WERI-Rb-1 (cell line): Measurements from ENCODE around the gene TXLNG.

Experiments
- DNase-seq: peaks from one replicate; pipeline ENCODE4 v3.0.0-alpha.2; 2020
- H3K27ac ChIP-seq: fragments of 250-450 bp; sonication (Bioruptor Pico); 2 replicates; pipeline ENCODE4 v1.5.1; 2020; ENCODE audit warnings: mild to moderate bottlenecking, moderate library complexity
- H3K27me3 ChIP-seq: fragments of 250-450 bp; sonication (Bioruptor Pico); 2 replicates; pipeline ENCODE4 v1.5.1; 2021; ENCODE audit warnings: mild to moderate bottlenecking, low read depth, moderate library complexity; ENCODE audit not compliant: insufficient read depth, severe bottlenecking
- H3K36me3 ChIP-seq: fragments of 250-450 bp; sonication (Bioruptor Pico); 2 replicates; pipeline ENCODE4 v1.5.1; 2020; ENCODE audit warnings: mild to moderate bottlenecking, moderate library complexity
- H3K4me3 ChIP-seq: 2 replicates; pipeline ENCODE4 v1.5.1; 2011; ENCODE audit warnings: low read depth, mild to moderate bottlenecking, control low read depth, low read length
- H3K9me3 ChIP-seq: fragments of 250-450 bp; sonication (Bioruptor Pico); 2 replicates; pipeline ENCODE4 v1.5.1; 2021; ENCODE audit warnings: mild to moderate bottlenecking, moderate library complexity; ENCODE audit not compliant: severe bottlenecking
- TF ChIP-seq, protein P1 (sequence below): IDR thresholded peaks from 2 replicates; pipeline ENCODE4 v1.5.1; 2011; ENCODE audit warnings: low read depth, mild to moderate bottlenecking, control low read depth, inconsistent platforms, low read length

The TXLNG gene

DNA sequence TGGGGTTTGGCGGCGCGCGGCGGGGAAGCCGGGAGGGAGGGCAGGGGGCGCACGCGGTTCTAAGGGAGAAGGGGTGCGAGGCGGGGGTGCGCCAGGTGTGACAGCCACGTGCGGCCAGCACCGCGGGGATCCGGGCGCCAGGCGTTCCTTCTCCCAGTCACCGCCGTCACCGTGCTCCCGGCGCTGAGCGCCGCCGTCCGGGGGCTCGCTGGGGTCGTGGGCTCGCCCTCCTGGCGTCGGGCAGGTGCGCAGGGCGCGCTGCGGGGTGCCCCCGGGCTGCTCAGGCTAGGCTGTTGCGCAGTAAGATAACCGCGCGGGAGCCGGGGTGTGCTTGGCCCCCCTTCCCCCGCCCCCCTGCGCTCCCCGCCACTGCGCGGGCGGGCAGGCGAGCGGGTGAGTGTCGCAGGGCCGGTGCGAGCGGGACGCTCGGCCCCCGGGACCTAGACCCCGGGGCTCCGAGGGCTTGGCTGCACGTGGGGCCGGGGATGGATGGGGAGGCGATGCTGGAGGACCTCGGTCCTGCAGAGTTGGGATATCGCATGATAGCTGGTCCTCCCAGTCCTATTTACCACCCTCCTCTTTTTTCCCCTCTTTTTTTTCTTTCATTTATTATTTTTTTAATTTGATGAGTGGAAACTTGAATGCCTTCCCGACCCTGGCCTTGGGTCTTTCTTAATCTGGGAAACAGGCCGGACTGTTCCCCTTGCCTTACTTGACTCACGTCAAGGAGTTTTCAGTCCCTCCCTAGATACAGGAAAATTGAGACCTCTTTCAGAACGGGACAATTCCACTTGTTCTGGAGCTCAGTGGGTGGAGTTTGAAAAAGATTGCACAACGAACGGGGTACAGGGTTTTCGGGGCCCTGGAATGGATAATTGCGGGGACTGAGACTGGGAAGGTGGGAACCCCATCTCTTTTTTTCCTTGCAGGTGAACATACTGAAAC lies 797 bp downstream of the TXLNG start:
- H3K27me3 ChIP-seq = no peaks in the 10 kb centered on the region
- H3K36me3 ChIP-seq = peaks cover 42% of the 10 kb centered on the region
- H3K4me3 ChIP-seq = peak overlapping the region; percentile 58
- peak overlapping the region; percentile 93 for H3K27ac ChIP-seq
- DNase-seq = peak; percentile 37
- TF ChIP-seq, protein P1, sequence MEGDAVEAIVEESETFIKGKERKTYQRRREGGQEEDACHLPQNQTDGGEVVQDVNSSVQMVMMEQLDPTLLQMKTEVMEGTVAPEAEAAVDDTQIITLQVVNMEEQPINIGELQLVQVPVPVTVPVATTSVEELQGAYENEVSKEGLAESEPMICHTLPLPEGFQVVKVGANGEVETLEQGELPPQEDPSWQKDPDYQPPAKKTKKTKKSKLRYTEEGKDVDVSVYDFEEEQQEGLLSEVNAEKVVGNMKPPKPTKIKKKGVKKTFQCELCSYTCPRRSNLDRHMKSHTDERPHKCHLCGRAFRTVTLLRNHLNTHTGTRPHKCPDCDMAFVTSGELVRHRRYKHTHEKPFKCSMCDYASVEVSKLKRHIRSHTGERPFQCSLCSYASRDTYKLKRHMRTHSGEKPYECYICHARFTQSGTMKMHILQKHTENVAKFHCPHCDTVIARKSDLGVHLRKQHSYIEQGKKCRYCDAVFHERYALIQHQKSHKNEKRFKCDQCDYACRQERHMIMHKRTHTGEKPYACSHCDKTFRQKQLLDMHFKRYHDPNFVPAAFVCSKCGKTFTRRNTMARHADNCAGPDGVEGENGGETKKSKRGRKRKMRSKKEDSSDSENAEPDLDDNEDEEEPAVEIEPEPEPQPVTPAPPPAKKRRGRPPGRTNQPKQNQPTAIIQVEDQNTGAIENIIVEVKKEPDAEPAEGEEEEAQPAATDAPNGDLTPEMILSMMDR = no peak
- H3K9me3 ChIP-seq = no peaks in the 10 kb centered on the region

DNA sequence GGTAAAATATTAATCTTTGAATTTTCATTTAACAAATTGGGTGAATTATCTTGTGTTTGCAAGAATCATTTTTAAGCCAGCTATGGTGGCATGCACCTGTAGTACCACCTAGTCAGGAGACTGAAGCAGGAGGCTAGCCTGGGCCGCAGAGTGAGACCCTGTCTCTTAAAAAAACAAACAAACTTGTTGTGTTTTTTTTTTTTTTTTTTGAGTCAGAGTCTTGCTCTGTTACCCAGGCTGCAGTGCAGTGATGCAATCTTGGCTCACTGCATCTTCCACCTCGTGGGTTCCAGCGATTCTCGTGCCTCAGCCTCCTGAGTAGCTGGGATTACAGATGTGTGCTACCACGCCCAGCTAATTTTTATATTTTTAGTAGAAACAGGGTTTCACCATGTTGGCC lies 2.2 kb downstream of the TXLNG start:
- Histone ChIP-seq H3K36me3 (peaks cover 52% of the 10 kb centered on the region), H3K27me3 (no peaks in the 10 kb centered on the region), H3K4me3 (no peak overlapping the region), H3K9me3 (no peaks in the 10 kb centered on the region), H3K27ac (no peak overlapping the region)
- TF ChIP-seq, protein P1 = no peak
- DNase-seq = no peak

DNA sequence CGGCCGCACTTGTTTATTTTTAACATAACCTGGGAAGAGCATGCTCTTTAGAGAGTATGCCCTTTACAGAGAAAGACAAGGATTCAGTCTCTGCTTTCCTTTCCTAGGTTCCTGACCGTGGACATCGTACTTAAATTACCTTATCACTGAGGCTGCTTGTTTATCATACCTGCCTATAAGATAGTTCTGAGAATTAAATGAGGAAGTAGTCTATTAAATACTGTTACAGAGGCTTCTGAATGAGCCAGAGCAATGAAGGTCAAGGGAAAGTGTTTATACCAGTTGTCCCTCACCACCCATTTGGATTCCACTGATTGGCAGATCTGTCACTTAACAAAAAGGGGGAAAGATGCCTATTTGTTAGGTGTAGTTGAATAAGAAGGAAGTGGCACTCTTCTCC lies 10.0 kb downstream of the TXLNG start:
- Histone ChIP-seq H3K27ac (no peak overlapping the region), H3K36me3 (peaks cover 62% of the 10 kb centered on the region)
- TF ChIP-seq, protein P1 = no peak

DNA sequence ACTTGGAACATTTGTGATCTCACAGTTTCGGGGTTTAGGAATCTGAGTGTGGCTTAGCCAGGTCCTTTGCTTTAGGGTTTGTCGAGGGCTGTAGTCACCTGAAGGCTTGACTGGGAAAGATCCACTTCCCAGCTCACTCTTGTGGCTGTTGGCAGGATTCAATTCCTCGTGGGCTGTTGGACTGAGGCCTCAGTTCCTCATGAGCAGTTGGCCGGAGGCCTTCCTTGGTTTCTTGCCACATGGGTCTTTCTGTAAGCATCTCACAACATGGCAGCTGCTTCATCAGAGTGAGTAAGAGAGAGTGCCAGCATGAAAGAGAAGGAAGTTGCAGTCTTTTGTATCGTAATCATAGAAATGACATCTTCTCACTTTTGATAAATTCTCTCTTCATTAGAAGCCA lies 11.1 kb downstream of the TXLNG start:
- TF ChIP-seq, protein P1 = no peak
- H3K4me3 ChIP-seq = no peak overlapping the region
- H3K36me3 ChIP-seq = peaks cover 54% of the 10 kb centered on the region
- no peak overlapping the region for H3K27ac ChIP-seq
- H3K27me3 ChIP-seq = no peaks in the 10 kb centered on the region
- DNase-seq = no peak
- H3K9me3 ChIP-seq = no peaks in the 10 kb centered on the region

More for the DNA sequence above, 10.0 kb downstream of the TXLNG start:
- DNase-seq = no peak
- H3K27me3 ChIP-seq = no peaks in the 10 kb centered on the region
- no peak overlapping the region for H3K4me3 ChIP-seq
- H3K9me3 ChIP-seq = no peaks in the 10 kb centered on the region

DNA sequence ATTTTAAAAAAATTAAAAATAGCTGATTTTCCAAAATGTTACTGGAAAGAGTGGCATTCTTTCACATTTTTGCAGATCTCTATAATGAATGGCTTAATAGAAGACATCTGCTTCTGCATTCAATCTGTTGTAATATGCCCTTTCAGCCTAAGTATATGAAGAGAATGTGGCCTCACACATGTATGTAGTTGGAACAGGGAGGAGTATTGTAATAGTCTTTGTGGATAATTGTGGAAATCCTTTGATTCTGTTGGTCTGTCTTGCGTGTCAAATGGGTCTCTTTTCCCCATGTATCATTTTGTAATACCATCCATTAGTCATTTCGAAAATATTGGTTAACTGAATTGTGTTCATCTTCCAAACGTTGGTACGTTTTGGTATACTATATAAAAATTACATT lies 11.6 kb downstream of the TXLNG start:
- Histone ChIP-seq H3K4me3 (no peak overlapping the region), H3K27me3 (no peaks in the 10 kb centered on the region), H3K36me3 (peaks cover 50% of the 10 kb centered on the region), H3K27ac (no peak overlapping the region), H3K9me3 (no peaks in the 10 kb centered on the region)
- TF ChIP-seq, protein P1 = no peak
- no peak for DNase-seq
